Fibroblast of the conjunctiva (primary cell): ENCODE data around the gene TMEM51.

Experiments
- DNase-seq: peaks from one replicate; pipeline ENCODE4 v3.0.0-alpha.2; 2010; ENCODE audit warnings: low read depth

Gene TMEM51

DNA sequence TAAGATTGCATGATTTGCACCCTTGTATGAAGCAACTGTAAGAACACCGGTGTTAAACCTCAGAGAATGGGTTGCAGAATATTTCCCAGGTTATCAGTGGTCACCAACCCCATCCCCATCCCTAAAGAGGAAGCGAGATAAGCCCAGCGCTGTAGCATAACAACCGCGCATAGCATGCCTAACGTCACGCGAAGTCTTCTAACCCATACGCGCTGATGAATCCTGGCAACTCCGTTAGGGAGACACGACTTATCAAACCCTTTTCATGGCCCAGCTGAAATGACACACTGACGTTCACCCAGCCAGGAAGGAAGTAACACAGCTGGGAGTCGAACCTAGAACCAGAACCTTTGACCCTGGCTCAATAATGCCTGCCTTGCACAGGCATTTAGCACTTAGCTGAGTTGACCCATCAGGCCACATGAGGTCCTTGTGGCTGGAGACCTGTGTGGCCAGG is 24.2 kb downstream of the TMEM51 start:
- no peak for DNase-seq

DNA sequence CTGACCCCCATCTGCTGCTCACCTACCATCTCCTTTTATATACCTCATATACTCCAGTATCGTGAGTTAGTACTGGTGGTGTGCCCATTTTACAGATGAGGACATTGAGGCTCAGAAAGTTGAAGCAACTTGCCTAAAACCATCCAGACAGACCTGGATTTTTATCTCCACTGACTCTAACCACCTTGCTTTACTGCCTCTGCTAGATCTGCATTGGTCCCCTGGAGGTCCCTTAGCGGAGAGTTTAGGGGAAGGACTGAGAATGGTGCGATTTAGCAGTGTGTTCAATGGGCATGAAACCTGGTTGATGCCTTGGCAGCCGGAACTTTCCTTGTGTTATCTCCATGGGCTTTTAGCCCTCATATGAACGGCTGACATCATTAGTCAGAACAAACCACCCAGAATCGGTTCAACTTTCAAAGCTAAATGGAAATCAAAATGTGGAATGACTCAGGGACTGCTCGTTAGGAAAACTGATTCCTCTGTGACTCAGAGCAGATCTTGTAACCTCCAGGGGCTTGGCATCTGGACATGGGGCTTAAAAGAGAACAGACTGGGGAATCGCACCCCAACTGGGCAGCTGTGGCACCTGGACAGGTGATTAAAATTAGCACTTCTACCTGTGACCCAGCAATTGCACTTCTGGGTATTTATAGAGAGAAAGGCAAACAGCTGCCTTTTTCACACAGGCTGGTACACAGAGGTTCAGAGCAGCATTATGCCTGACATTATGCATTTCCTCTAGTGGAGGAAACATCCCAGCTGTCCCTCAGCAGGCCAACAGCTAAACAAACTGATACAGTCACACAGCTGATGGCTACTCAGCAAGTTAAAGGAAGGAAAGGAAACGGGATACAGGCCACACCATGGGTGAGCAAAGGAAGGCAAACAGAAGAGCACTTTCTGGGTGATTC is 25.3 kb downstream of the TMEM51 start:
- peak; percentile 74 for DNase-seq

DNA sequence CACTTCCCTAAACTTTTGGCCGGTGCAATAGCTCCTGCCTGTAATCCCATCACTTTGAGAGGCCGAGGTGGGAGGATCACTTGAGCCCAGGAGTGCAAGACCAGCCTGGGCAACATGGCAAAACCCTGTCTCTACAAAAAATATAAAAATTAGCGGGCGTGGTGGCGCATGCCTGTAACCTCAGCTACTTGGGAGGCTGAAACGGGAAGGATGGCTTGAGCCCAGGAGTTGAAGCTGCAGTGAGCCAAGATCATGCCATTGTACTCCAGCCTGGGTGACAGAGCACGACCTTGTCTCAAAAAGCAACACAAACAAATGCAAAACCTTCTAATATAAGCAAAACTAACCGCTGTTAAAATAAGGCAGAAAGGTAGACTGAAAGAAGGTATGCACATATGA is 25.9 kb downstream of the TMEM51 start:
- DNase-seq: no peak

DNA sequence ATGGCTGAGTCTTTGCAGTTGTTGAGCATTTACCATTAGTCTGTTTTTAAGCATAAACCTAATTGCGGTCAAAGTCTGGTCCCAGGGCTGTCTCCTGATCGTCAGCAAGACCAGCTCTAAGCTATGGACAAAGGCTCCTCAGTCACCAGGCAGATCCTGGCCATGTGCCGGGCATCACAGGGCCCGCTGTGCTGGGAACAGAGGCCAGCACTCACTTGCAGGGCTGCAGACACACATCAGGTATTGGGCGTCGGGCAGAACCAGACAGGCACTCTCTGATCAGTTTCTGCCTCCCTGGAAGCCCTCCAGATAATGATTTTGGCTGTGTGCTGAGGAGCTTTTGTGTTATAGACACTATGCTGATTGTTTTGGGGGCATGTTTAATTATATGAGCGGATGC is 26.6 kb downstream of the TMEM51 start:
- no peak for DNase-seq

GRCh38 chr1:15180945-15181523 is 27.5 kb downstream of the TMEM51 start:
- DNase-seq: no peak

DNA sequence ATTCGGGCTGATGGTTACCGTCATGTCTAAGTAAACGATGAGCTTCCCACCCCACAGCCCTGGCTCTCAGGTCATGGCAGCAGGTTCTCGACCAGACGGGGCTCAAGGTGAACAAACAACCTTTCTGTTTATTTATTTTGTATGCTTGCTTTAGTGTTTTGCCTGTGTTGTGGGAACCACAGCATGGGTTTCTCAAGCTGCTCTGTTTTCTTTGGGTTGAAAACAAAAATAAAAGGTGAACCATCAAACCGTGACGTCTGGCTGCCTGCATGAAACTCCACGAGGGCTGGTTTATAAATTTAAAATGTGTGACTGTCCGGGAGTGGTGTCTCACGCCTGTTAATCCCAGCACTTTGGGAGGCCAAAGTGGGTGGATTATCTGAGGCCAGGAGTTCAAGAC is 28.0 kb downstream of the TMEM51 start:
- DNase-seq: no peak

GRCh38 chr1:15184436-15185241 is 31.1 kb downstream of the TMEM51 start:
- DNase-seq: no peak

GRCh38 chr1:15185617-15186016 is 32.1 kb downstream of the TMEM51 start:
- no peak for DNase-seq

- no peak for DNase-seq
Measured at GRCh38 chr1:15186073-15186845, 32.7 kb downstream of the TMEM51 start.

GRCh38 chr1:15186846-15187151 is 33.3 kb downstream of the TMEM51 start:
- DNase-seq: no peak

GRCh38 chr1:15187175-15188129 is 33.9 kb downstream of the TMEM51 start:
- no peak for DNase-seq

GRCh38 chr1:15188130-15188524 is 34.6 kb downstream of the TMEM51 start:
- DNase-seq: no peak

DNA sequence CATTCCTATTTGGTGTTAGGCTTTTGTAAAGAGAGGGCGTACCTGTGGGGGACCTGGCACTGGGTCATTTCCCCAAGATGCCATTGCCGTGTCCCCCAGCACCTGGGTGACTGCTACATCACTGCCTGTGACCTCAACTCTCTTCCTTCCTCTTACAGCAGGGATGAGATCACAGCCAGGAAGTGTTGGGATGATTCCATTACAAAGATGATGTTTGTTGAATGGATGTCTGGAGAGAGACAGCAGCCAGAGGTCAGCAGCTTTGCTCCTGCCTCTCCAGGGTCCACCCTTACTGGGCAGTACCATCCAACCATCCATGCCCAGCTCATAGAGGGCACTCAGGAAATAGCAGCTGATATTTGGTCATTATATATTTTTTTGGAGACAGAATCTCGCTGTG is 35.1 kb downstream of the TMEM51 start:
- no peak for DNase-seq

DNA sequence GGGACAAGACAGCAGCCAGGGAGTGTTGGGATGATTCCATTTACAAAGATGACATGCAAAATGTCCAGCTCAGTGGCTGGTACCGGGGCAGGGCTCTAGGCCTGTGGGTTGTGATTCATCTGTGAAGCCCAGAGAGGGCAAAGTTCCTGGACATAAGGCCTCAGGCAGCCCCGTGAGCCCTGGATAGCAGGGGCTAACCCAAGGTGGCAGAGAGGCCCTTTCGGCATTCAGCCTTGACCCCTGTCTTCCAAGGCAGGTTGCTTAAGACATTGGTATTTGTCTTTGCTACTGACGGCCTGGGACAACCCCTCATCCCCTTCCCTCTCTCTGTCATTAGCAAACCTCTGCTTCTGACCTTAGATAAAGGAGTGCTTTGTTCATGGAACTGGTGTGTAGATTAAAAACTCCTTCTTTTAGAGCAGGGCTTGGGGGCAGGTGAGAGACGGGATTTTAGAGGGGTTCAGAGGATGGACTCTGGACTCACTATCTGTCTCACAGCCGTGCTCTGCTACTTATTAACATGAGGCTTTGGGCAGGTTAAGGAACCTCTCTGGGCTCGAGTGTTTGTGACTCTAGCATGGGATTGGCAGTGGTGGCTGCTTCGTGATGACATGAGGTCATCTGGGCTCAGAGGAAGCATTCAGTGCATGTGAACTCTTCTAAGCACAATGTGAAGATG is 36.3 kb downstream of the TMEM51 start:
- DNase-seq: no peak

- no peak for DNase-seq
Measured at GRCh38 chr1:15191267-15191666, 37.7 kb downstream of the TMEM51 start.

DNA sequence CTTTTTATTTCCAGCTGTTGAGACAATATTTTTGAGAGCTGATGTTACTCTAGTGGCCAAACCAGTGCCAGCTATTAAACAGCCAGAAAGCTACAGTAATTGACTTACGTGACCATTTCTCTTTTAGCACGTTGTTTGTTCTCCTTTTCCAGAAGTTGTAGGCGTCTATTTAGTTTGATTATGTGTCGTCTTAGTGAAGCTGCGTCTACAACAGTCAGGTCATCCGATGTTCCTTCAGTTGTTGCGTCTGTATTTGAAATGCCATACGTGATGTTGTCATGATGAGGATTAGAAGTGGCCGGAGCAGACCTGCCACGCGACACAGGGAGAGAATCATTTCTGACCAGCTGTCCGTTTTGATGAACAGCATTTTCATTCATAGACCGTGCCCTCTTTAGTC is 38.2 kb downstream of the TMEM51 start:
- DNase-seq: no peak

DNA sequence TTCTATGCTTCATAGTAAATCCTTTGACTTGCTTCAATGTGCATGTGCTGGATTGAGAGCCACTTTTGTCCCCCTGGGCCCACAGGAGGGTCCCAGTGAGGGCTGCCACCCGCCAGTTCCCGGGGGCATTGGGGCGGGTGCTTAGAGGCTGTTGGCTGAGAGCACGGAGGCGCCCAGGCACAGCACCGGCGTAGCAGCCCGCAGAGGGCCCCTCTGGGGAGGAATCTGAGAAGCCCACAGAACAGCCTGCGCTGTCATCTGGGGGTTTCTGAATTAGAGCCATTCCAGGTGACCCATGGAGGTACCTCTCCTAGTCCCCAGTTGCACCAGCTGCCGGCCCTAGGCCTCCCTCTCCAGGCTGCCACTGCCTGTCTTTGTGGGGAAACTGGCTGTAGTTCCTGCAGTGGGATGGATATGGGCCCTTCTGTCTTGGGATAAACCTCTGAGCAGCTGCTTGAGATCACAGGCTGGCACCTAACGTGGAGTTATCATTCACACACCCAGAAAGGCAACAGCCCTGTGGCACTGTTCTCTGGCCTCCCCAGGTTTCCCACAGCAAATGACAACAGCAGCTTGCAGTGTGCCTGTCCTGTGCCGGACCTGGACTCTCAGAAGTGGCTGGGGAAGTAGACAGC is 39.5 kb downstream of the TMEM51 start:
- no peak for DNase-seq

- no peak for DNase-seq
Measured at GRCh38 chr1:15195420-15196052, 42.0 kb downstream of the TMEM51 start.

DNA sequence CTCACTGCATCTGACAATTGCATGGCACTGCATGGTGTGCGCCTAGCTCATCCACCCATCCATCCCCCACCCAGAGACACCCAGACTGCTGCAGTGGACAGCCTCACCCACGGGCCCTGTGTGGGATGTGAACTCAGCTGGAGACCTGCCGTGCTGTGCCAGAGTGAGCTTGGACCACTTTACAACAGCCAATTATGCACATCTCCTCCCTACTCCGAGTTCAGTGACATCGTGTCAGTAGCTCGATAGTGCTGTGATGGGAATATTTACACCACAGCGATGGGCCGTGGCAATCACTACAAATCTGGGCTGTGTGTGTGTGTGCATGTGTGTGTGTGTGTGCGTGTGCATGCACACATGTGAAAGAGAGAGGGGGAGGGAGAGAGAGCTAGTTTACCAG is 42.5 kb downstream of the TMEM51 start:
- no peak for DNase-seq
